Medulla oblongata (tissue), 1 donor: Measurements from ENCODE around the gene C6orf89.

ENCODE experiments used
- DNase-seq: peaks from one replicate; pipeline ENCODE4 v3.0.0-alpha.2; 2015; ENCODE audit errors: extremely low spot score

C6orf89 gene, protein sequence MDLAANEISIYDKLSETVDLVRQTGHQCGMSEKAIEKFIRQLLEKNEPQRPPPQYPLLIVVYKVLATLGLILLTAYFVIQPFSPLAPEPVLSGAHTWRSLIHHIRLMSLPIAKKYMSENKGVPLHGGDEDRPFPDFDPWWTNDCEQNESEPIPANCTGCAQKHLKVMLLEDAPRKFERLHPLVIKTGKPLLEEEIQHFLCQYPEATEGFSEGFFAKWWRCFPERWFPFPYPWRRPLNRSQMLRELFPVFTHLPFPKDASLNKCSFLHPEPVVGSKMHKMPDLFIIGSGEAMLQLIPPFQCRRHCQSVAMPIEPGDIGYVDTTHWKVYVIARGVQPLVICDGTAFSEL

GRCh38 chr6:36885461-36886401 is at the start of gene C6orf89:
Gene C6orf89, plus strand, starts transcription at chr6:36885952. Its CDS starts 13,493 bp downstream, at chr6:36899445.
- peak; percentile 99 for DNase-seq

GRCh38 chr6:36836111-36837021 is 49.4 kb upstream of the C6orf89 start:
- no peak for DNase-seq

GRCh38 chr6:36837022-36837339 is 48.8 kb upstream of the C6orf89 start:
- DNase-seq, result no peak

DNA sequence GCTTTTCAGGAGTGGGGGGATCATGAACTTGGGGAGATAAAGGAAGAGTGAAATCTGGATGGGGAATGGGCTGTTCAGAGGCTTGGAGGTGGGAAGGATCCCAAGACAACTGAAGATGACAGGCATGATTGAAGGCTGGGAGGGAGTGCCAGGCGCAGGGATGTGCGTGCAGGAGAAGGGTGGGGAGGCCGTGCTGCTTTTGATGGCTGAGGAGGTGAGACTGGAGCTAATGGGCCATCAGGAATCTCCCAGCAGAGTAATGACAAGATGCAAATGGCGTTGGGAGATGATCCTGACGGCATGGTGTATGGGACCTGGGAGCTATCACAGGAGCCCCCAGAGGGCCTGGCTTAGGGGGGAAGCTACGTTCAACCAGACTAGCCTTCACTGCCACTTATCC is 48.1 kb upstream of the C6orf89 start:
- no peak for DNase-seq

DNA sequence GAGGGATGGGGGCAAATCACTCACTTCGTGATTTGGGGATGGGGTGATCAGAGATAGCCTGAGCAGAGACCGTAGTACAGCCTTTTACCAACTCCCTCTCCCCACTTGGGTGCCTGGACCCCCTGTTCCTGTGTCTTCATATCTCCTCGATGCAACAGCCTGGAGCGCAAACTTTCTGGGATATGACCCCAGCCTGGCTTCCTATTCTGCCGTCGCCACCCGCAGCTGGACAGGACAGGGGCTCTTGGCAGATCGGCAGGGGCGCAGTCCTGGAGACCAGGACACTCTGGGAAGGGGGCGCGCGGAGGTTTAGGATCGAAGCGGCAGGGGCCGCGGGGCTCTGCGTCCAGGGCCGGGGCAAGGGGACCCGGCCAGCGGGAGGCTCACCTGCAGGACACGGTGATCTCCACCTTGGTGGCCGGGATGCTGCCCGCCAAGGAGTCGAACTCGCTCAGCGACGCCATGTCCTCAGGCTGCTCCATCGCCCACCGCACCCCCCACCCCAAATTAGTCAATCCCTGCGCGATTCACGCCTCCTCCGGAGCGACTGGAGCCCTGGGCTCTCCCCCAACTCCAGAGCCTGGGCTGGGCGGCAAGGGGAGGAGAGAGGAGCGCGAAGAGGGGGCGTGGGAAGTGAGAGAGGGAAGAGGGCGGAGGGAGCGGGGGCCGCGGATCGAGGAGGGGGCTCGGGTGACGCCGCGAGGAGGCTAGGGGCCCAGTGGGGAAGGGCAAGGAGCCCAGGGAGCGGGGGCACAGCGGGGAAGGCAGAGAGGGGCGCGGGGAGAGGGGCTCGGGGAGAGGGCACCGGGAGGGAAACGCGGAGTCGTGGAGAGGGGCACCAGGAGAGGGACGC is 46.6 kb upstream of the C6orf89 start, which contains the start of gene CPNE5:
TSS of gene CPNE5 (minus strand) at position 549 of the 853 bp plus-strand sequence. CDS start at position 482, 67 bp downstream.
- DNase-seq, result no peak

GRCh38 chr6:36839749-36840431 is 45.9 kb upstream of the C6orf89 start:
- DNase-seq, result no peak

DNA sequence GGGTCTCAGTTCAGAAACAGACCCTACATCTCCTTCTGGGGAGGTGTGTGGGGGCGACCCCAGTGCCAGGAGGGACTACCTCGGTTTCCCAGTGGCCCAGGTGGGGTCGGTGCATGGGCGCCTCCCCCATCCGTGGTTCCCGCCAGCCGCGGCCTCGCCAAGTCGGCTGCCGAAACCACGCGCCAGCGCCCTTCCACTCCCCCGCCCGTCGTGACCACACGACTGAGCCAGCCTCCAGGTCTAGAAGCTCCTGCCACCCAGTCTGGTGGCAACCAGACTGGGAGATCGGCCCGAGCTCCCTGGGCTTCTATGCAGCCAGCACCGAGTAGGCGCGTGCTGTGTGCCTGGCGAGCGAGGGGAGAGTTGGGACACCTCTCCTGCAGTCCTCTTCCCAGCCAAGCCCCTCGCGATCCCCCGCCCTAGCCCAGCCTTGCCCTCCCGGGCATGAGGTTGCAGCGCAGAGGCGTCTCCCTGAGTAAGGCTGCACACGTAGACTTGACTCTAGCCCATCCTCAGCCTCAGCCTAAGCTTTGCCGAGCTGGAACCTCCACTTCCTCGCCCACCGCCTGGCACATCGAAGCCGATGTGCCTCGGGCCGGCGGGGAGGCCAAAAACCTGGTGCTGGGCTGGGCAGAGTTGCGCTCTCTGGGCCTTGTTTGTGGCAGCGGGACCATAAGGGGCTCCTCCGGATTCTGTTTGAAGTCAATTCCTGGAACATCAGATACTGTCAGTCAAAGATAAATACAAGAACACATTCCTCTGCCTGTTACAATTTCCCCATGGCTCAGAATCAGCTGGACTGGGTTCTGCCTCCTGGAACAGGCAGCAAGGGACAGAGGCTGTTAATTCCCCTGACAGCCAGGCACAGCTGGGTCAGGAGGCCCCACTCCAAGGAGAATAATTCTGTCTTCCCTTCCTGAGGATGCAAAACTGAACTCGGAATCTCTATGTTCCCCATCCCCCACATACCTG is 45.0 kb upstream of the C6orf89 start:
- no peak for DNase-seq

DNA sequence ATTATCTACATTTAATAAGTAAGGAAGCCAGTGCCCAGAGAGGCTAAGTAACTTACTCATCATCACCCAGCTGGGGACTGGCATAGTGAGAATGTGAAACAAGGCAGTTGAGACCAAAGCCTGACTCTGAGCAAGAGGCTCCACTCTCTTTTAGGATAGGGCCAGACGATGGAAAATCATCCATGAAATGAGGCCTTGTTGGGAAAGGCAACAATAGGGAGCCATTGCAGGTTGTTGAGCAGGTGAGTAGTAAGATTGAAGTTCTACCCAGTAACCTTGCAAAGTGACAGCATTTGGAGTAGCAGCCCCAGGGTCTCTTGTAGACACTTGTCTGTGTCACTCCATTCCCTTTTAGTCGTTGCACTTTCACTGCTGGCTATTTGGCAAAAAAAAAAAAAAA is 44.0 kb upstream of the C6orf89 start:
- DNase-seq, result no peak

- DNase-seq, result no peak
Observed at GRCh38 chr6:36843170-36843569, 42.6 kb upstream of the C6orf89 start.

DNA sequence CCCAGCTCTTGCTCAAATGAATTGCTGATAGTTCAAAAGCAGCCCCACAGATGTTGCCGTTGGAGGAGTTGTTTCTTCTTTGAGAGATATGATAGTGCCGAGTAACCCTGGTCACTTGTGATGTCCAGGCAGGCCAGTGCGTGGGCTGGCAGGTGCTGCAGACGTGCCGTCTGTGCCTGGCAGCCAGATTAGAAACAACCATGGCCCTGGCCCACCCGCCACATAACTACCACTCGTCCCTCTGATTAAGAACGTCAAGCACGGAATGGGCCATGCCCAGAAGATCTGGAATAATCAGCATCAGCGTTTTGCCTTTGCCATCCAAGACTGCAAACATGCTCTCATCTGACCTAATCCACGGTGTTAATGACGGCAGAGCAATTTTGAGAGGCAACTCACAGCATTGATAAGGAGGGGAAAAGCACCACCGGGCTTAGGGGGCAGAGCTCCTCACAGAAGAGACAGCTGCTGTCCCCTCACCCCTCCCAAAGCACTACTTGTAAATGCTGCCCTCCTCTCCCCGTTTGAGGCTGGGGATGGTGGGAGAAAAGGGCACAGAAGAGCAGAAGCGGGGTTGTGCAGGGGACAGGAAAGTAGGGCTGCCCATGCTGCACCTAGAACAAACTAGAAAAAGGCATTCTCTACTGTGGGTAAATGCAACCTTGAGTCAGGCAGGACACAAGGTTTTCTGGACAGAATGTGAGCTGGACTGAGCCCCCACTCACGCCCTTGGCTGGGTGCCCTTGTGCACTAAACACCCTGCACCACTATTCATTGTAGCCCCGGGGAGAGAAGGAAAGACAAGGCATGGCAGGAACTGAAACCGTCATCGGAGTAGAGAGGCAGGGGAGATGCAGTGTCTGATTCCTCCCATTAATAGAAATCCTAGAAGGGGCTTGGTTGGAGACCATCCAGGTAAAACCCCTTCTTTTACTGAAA is 41.3 kb upstream of the C6orf89 start:
- no peak for DNase-seq

GRCh38 chr6:36845233-36845632 is 40.5 kb upstream of the C6orf89 start:
- DNase-seq, result no peak

DNA sequence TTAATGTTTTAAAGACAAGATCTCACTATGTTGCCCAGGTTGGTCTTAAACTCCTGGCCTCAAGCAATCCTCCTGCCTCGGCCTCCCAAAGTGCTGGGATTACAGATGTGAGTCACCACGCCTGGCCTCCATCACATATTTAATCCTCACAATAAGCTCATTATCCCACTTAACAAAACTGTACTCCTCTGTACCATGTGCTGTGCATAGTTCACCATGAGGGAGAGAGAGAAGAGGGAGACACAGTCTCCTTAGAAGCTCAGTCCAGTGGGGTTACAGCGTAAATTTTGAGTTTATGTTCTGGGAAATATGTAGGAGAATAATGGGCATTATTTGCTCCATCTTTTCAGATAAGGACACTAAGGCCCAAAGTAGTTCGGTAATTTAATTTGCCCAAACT is 38.6 kb upstream of the C6orf89 start:
- DNase-seq, result no peak

DNA sequence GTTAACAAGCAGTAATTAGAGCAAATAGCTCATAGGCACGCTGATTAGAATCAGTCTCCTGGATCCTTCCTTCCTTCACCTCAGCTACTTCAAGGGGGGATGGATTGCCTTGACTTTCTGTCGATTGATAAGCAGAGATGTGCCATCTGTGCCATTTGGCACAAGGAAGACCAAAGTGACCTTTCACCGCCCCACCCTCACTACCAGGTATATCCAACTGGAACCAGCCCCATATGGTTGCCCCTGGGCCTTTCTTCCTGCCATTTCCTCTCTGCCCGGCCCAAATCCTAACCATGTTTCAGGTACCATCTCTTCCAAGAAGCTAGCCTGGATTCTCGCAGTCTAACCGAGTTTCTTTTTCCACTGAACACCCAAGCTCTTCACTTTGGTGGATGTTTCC is 37.8 kb upstream of the C6orf89 start:
- DNase-seq, result no peak

GRCh38 chr6:36848658-36849441 is 36.9 kb upstream of the C6orf89 start:
- peak; percentile 46 for DNase-seq

DNA sequence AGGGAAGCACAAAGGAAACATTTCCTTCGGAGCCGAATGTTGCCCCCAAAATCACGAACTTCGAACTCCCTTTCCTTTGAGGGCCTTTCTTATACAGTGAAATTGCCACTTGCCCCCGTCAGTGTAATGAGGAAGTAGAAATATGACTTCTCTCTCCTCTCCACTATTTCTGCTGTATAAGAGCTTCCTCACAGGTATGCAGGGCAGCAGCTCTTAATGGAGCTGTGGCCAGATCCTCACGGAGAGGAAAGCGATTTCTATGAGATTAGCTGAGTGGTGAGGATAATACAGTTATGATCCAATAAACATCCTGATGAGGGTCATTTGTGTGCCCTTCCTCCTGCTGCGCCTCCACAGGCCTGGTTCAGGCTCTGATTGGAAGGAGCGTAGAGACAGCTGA is 35.7 kb upstream of the C6orf89 start:
- no peak for DNase-seq

DNA sequence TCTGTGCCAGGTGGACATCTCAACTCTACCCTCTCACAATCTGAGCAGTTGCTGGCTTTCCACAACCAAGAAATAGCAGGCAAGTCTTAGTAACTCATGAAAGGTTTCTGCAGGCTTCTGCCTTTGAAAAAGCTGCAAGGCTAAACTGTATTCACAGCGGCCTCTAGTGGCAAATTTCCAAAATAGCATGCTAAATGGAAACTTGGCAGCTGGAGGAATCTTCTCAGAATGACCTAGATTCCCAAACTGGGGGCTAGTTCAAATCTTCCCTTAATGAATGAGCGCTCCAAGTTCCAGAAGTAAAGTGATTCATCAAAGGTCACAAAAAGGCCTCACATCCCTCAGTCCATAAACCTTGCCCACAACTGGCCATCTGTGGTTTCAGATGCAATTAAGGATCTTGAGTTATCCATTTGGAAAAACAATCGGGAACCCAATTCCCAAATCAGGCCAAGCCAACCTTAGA is 34.6 kb upstream of the C6orf89 start:
- peak; percentile 95 for DNase-seq

DNA sequence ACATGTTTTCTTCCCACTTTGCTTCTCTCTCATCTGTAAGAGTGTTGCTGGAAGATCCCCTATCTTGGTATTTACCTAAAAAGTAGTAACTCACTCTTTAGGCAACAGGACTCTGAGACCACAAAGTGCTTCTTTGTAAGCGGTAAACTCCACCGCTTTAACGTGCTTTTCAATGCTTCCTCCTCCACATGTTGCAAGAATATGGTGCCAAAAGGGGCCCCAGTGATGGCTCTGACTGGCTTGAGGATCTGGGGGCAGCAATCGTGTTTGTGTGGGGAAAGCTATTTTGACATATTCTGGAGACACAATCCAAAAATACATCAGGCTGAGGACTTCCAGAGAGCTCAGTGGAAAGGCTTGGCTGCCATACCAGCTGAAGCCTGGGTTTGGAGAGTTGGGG is 34.1 kb upstream of the C6orf89 start:
- no peak for DNase-seq
